ENCODE results near the gene RAB44.

Gene RAB44

GRCh38 chr6:36754582-36755434 lies 57.2 kb downstream of the RAB44 start:
- DNase-seq, result no peak

GRCh38 chr6:36755435-36756348 lies 58.1 kb downstream of the RAB44 start:
- peak; percentile 69 for DNase-seq

- no peak for DNase-seq
Observed at GRCh38 chr6:36756786-36757185, 59.2 kb downstream of the RAB44 start.

GRCh38 chr6:36757206-36757605 lies 59.6 kb downstream of the RAB44 start:
- no peak for DNase-seq

- DNase-seq, result no peak
Observed at GRCh38 chr6:36757943-36758508, 60.4 kb downstream of the RAB44 start.

- DNase-seq, result no peak
Observed at GRCh38 chr6:36758516-36759147, 61.0 kb downstream of the RAB44 start.

GRCh38 chr6:36759148-36759759 lies 61.6 kb downstream of the RAB44 start:
- peak; percentile 87 for DNase-seq

GRCh38 chr6:36760685-36761435 lies 63.2 kb downstream of the RAB44 start:
- no peak for DNase-seq

- DNase-seq, result no peak
Observed at GRCh38 chr6:36762123-36762522, 64.5 kb downstream of the RAB44 start.

GRCh38 chr6:36765190-36765589 lies 67.6 kb downstream of the RAB44 start:
- DNase-seq, result no peak

GRCh38 chr6:36765594-36766398 lies 68.2 kb downstream of the RAB44 start:
- DNase-seq, result peak; percentile 78

- no peak for DNase-seq
Observed at GRCh38 chr6:36766399-36766945, 68.8 kb downstream of the RAB44 start.

- no peak for DNase-seq
Observed at GRCh38 chr6:36769183-36769675, 71.6 kb downstream of the RAB44 start.

- DNase-seq, result no peak
Observed at GRCh38 chr6:36769676-36770499, 72.3 kb downstream of the RAB44 start.

GRCh38 chr6:36771145-36771544 lies 73.5 kb downstream of the RAB44 start:
- DNase-seq, result no peak

GRCh38 chr6:36772397-36772796 lies 74.8 kb downstream of the RAB44 start:
- DNase-seq, result no peak

GRCh38 chr6:36774331-36774730 lies 76.7 kb downstream of the RAB44 start:
- no peak for DNase-seq

- DNase-seq, result no peak
Observed at GRCh38 chr6:36776167-36776566, 78.5 kb downstream of the RAB44 start.

GRCh38 chr6:36777801-36778200 lies 80.2 kb downstream of the RAB44 start:
- no peak for DNase-seq

Measured in activated CD4-positive, CD25-positive, alpha-beta regulatory T cell treated with anti-CD3 and anti-CD28 coated beads, Interleukin-2, amount 50 U/mL, for 72 hours (primary cell).